Naive B cell (primary cell): ENCODE results near the gene OR1F1. TPM values are rescaled to one million over a fixed set of nuclear protein-coding genes. Genes with fewer than 3 reads are reported as not detected.

Experiments used
- polyA plus RNA-seq, 6 donors: library from polyadenylated mRNA; unstranded; fragments of 300-500 nt; fragmentation: Illumina TruSeq; gene quantifications; one replicate each; pipeline ENCODE4 v1.2.3, GENCODE V29; 2021; ENCODE audit warnings: low read depth in 6 of 6

OR1F1 gene
- polyA plus RNA-seq, 6 donors from 2014 or later: not detected

Other genes starting within 250 kb of the OR1F1 start
- 1 to 10 TPM in 3 of 6 donors, under 1 TPM in 2, not detected in 1; 0.25 to 4.4 (median 1.2) TPM for gene KREMEN2, start 223.9 kb upstream of the OR1F1 start, polyA plus RNA-seq
- gene PAQR4, start 218.9 kb upstream of the OR1F1 start, polyA plus RNA-seq: 1 to 10 TPM in 3 of 6 donors, under 1 TPM in 2, not detected in 1; 0.43 to 1.3 (median 1.1) TPM
- gene PKMYT1, start 207.8 kb upstream of the OR1F1 start, polyA plus RNA-seq: under 1 TPM in 4 of 6 donors, not detected in 2; 0.45 to 0.88 (median 0.62) TPM
- gene CLDN9, start 175.3 kb upstream of the OR1F1 start, polyA plus RNA-seq: not detected
- not detected for gene CLDN6, start 170.0 kb upstream of the OR1F1 start, polyA plus RNA-seq
- gene TNFRSF12A, start 167.8 kb upstream of the OR1F1 start, polyA plus RNA-seq: not detected
- 10 to 100 TPM in 5 of 6 donors, 1 to 10 TPM in 1; 7.6 to 21.4 (median 15.4) TPM for gene HCFC1R1, start 164.3 kb upstream of the OR1F1 start, polyA plus RNA-seq
- 10 to 100 TPM; 35.7 to 75.7 (median 48.3) TPM for gene THOC6, start 164.2 kb upstream of the OR1F1 start, polyA plus RNA-seq
- gene BICDL2, start 151.3 kb upstream of the OR1F1 start, polyA plus RNA-seq: not detected
- gene MMP25, start 141.6 kb upstream of the OR1F1 start, polyA plus RNA-seq: under 1 TPM in 2 of 6 donors, not detected in 4; 0.29 to 0.55 TPM
- 10 to 100 TPM in 2 of 6 donors, 1 to 10 TPM in 4; 3.0 to 15.0 (median 6.2) TPM for gene IL32, start 122.6 kb upstream of the OR1F1 start, polyA plus RNA-seq
- not detected for gene ZSCAN10, start 88.9 kb upstream of the OR1F1 start, polyA plus RNA-seq
- under 1 TPM in 1 of 6 donors, not detected in 5; 0.47 TPM for gene ZNF205, start 75.6 kb upstream of the OR1F1 start, polyA plus RNA-seq
- gene ZNF213, start 53.2 kb upstream of the OR1F1 start, polyA plus RNA-seq: 1 to 10 TPM in 4 of 6 donors, under 1 TPM in 1, not detected in 1; 0.38 to 2.7 (median 1.6) TPM
- 10 to 100 TPM in 4 of 6 donors, 1 to 10 TPM in 2; 5.4 to 13.8 (median 11.0) TPM for gene ZNF200, start 47.0 kb downstream of the OR1F1 start, polyA plus RNA-seq
- under 1 TPM in 1 of 6 donors, not detected in 5; 0.25 TPM for gene MEFV, start 68.4 kb downstream of the OR1F1 start, polyA plus RNA-seq
- 10 to 100 TPM; 39.8 to 65.5 (median 51.6) TPM for gene ZNF263, start 95.3 kb downstream of the OR1F1 start, polyA plus RNA-seq
- gene TIGD7, start 117.2 kb downstream of the OR1F1 start, polyA plus RNA-seq: 1 to 10 TPM in 5 of 6 donors, under 1 TPM in 1; 0.52 to 9.7 (median 6.0) TPM
- gene ZNF75A, start 117.3 kb downstream of the OR1F1 start, polyA plus RNA-seq: 10 to 100 TPM; 22.4 to 59.6 (median 30.6) TPM
- 1 to 10 TPM in 3 of 6 donors, under 1 TPM in 2, not detected in 1; 0.20 to 1.9 (median 1.0) TPM for gene OR2C1, start 167.7 kb downstream of the OR1F1 start, polyA plus RNA-seq
- gene ZSCAN32, start 212.8 kb downstream of the OR1F1 start, polyA plus RNA-seq: 10 to 100 TPM; 11.2 to 33.3 (median 14.9) TPM
- gene ZNF174, start 213.0 kb downstream of the OR1F1 start, polyA plus RNA-seq: 10 to 100 TPM in 2 of 6 donors, 1 to 10 TPM in 3, not detected in 1; 6.4 to 14.2 (median 8.9) TPM